GM12875 (cell line): ENCODE results near the gene DNPEP.

Experiments used
- H3K4me3 ChIP-seq: one replicate; pipeline ENCODE4 v1.5.1; 2011; ENCODE audit warnings: low read depth, low read length, control low read depth
- CTCF ChIP-seq: IDR thresholded peaks from 2 replicates; pipeline ENCODE4 v1.5.1; 2011; ENCODE audit warnings: low read depth, mild to moderate bottlenecking, control low read depth, inconsistent platforms, low read length, moderate library complexity, borderline replicate concordance; ENCODE audit not compliant: insufficient read depth

Gene DNPEP

GRCh38 chr2:219419012-219419324, 31.3 kb upstream of the DNPEP start:
- H3K4me3 ChIP-seq: no peak overlapping the region
- no peak for TF ChIP-seq CTCF

- no peak for TF ChIP-seq CTCF
- no peak within 1 kb of the TSS for H3K4me3 ChIP-seq
These were observed 30.7 kb upstream of the DNPEP start, which contains the start of gene DES for GRCh38 chr2:219418155-219419011. Gene DES, plus strand, starts transcription at chr2:219418377. Its CDS starts 86 bp downstream, at chr2:219418463.

GRCh38 chr2:219417374-219417773, 29.7 kb upstream of the DNPEP start:
- H3K4me3 ChIP-seq: no peak overlapping the region
- TF ChIP-seq CTCF: no peak

GRCh38 chr2:219416938-219417337, 29.2 kb upstream of the DNPEP start:
- no peak overlapping the region for H3K4me3 ChIP-seq
- no peak for TF ChIP-seq CTCF

- no peak for TF ChIP-seq CTCF
- H3K4me3 ChIP-seq: no peak overlapping the region
These were observed 28.5 kb upstream of the DNPEP start for GRCh38 chr2:219416235-219416602.

GRCh38 chr2:219415580-219416234, 28.0 kb upstream of the DNPEP start:
- no peak overlapping the region for H3K4me3 ChIP-seq
- TF ChIP-seq CTCF: no peak

- TF ChIP-seq CTCF: no peak
- H3K4me3 ChIP-seq: no peak overlapping the region
These were observed 27.1 kb upstream of the DNPEP start for GRCh38 chr2:219414857-219415256.
